ENCODE data around the gene AMD1. TPM values are rescaled to one million over a fixed set of nuclear protein-coding genes. Genes with fewer than 3 reads are reported as not detected.

AMD1 gene
- total RNA-seq, 2 donors from 2014 or later = 55.5 to 61.4 TPM

GRCh38 chr6:110930781-110931180 is 56.2 kb downstream of the AMD1 start:
- Mint-ChIP-seq H3K4me1 (ENCODE audit: low read depth) (peaks cover 7% of the 10 kb centered on the region), H3K27me3 (ENCODE audit: low read depth) (no peaks in the 10 kb centered on the region), H3K4me3 (no peak overlapping the region), H3K36me3 (ENCODE audit: insufficient read depth in 2 of 2) (no peaks in the 10 kb centered on the region), H3K27ac (no peak overlapping the region), H3K9me3 (no peaks in the 10 kb centered on the region)
- DNase-seq (no peak), ATAC-seq (replicated peaks in 1 of 2) (no peak)

GRCh38 chr6:110933912-110934311 is 59.3 kb downstream of the AMD1 start:
- no peak for ATAC-seq (replicated peaks in 1 of 2)

DNA sequence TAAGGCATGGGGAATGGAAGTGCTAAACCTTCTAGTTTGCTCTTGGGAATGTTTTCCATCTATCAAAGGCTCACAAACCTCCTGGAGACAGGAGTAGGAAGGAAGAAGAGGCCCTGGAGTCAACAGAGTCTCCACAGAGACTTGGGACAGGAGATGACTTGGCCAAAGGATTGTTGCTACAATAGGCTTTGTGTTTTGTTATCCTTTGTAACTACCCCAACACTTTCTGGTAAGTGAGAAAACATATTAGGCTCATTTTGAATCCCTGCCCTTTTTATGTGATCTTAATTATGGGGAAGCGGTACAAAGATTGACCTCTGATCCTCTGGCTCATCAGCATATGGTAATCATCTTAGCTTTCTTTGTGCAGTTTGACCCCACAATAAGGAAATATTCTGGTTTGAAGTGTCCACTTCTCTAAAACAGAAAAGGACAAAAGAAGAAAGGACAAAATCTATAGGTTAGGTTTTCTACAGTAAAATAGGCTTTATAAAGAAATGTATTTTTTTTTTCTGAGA is 59.9 kb downstream of the AMD1 start:
- Mint-ChIP-seq H3K27ac (no peak overlapping the region), H3K9me3 (no peaks in the 10 kb centered on the region), H3K27me3 (ENCODE audit: low read depth) (no peaks in the 10 kb centered on the region), H3K4me1 (ENCODE audit: low read depth) (peaks cover 12% of the 10 kb centered on the region), H3K36me3 (ENCODE audit: insufficient read depth in 2 of 2) (no peaks in the 10 kb centered on the region), H3K4me3 (no peak overlapping the region)
- ATAC-seq (replicated peaks in 1 of 2) (no peak), DNase-seq (no peak)

More at GRCh38 chr6:110933912-110934311, 59.3 kb downstream of the AMD1 start:
- peaks cover 7% of the 10 kb centered on the region for H3K4me1 Mint-ChIP-seq (ENCODE audit: low read depth)
- no peak overlapping the region for H3K4me3 Mint-ChIP-seq
- no peaks in the 10 kb centered on the region for H3K36me3 Mint-ChIP-seq (ENCODE audit: insufficient read depth in 2 of 2)
- no peaks in the 10 kb centered on the region for H3K27me3 Mint-ChIP-seq (ENCODE audit: low read depth)
- H3K9me3 Mint-ChIP-seq = no peaks in the 10 kb centered on the region
- DNase-seq = no peak
- no peak overlapping the region for H3K27ac Mint-ChIP-seq

DNA sequence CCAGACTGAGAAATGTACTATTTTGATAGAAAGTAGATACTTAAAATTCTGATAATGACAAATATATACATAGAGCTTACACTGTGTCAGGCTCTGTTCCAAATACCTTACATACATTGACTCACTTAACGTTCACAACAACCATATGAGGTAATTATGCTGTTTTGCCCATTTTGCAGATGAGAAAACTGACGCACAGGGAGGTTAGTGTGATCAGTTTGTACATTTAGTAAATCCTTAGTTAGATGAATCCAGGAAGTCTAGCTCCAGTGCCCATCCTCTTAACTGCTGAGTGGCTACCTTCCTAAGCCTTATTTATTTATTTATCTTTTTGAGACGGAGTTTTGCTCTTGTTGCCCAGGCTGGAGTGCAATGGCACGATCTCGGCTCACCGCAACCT is 60.6 kb downstream of the AMD1 start:
- Mint-ChIP-seq H3K27ac (no peak overlapping the region), H3K27me3 (ENCODE audit: low read depth) (no peaks in the 10 kb centered on the region), H3K4me1 (ENCODE audit: low read depth) (peaks cover 9% of the 10 kb centered on the region), H3K9me3 (no peaks in the 10 kb centered on the region), H3K36me3 (ENCODE audit: insufficient read depth in 2 of 2) (no peaks in the 10 kb centered on the region), H3K4me3 (no peak overlapping the region)
- DNase-seq (no peak), ATAC-seq (replicated peaks in 1 of 2) (no peak)

DNA sequence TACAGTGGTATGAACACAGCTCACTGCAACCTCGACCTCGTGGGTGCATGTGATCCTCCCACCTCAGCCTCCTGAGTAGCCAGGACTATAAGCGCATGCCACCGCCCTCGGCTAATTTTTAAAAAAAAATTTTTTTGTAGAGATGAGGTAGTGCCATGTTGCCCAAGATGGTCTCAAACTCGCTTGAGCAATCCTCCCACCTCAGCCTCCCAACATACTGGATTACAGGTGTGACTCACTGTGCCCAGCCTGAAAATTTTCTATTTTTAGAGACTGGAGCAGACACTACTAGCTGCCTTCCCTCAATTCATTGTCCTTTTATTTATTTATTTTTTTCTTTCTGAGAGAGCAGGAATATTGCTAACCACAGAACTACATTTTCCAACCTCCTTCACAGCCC is 63.6 kb downstream of the AMD1 start:
- DNase-seq (no peak), ATAC-seq (replicated peaks in 1 of 2) (no peak)
- Mint-ChIP-seq H3K4me3 (no peak overlapping the region), H3K9me3 (no peaks in the 10 kb centered on the region), H3K27me3 (ENCODE audit: low read depth) (no peaks in the 10 kb centered on the region), H3K27ac (no peak overlapping the region), H3K4me1 (ENCODE audit: low read depth) (peaks cover 6% of the 10 kb centered on the region), H3K36me3 (ENCODE audit: insufficient read depth in 2 of 2) (no peaks in the 10 kb centered on the region)

DNA sequence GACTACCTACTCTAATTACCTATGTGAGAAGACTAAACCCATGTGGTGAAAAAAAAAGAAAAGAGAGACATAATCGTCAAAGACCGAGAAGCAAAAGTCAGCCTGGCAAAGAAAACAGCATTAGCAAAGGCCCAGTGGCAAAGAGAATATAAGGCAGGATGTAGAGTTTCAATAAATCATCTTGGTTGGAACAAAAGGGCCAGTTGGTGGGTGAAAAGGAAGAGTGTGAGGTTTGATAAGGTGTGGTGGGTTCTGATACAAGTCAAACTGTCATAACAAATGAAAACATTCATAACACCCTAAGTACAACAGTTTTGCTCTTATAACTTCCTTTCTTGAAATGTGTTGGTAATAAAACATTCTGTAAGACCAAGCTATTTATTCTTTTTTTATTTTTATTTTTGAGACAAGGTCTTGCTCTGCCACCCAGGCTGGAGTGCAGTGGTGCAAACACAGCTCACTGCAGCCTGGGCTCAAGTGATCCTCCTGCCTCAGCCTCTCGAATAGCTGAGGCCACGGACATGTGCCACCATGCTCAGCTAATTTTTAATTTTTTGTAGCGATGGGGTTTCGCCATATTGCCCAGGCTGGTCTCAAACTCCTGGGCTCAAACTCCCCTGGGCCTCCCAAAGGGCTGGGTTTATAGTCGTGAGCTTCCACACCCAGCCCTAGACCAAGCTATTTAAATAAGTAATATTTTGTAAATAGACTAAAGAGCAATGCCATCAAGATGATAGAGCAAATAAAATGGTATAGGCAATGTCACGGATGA is 65.0 kb downstream of the AMD1 start:
- Mint-ChIP-seq H3K4me3 (no peak overlapping the region), H3K36me3 (ENCODE audit: insufficient read depth in 2 of 2) (no peaks in the 10 kb centered on the region), H3K9me3 (no peaks in the 10 kb centered on the region), H3K4me1 (ENCODE audit: low read depth) (peaks cover 14% of the 10 kb centered on the region), H3K27me3 (ENCODE audit: low read depth) (no peaks in the 10 kb centered on the region), H3K27ac (no peak overlapping the region)
- DNase-seq (no peak), ATAC-seq (replicated peaks in 1 of 2) (peak; percentile 44 to 60)

- H3K4me3 Mint-ChIP-seq = peak overlapping the region; percentile 4 to 52
- no peaks in the 10 kb centered on the region for H3K36me3 Mint-ChIP-seq (ENCODE audit: insufficient read depth in 2 of 2)
- DNase-seq (peak; percentile 55 to 65), ATAC-seq (replicated peaks in 1 of 2) (peak; percentile 99)
- H3K9me3 Mint-ChIP-seq = no peaks in the 10 kb centered on the region
- H3K4me1 Mint-ChIP-seq (ENCODE audit: low read depth) = peaks cover 13% of the 10 kb centered on the region
- H3K27me3 Mint-ChIP-seq (ENCODE audit: low read depth) = no peaks in the 10 kb centered on the region
- peak overlapping the region; percentile 18 for H3K27ac Mint-ChIP-seq
Measured at GRCh38 chr6:110944681-110945151, 70.1 kb downstream of the AMD1 start.

Other genes with a start within 250 kb of the AMD1 start
- gene CDK19, start 59.3 kb upstream of the AMD1 start, total RNA-seq = 10 to 100 TPM; 31.9 to 34.0 TPM
- gene GTF3C6, start 83.9 kb downstream of the AMD1 start, total RNA-seq = 10 to 100 TPM; 62.3 to 67.6 TPM
- gene RPF2, start 107.3 kb downstream of the AMD1 start, total RNA-seq = 10 to 100 TPM; 34.8 to 41.4 TPM
- gene SLC16A10, start 212.7 kb downstream of the AMD1 start, total RNA-seq = 1 to 10 TPM; 4.9 to 6.5 TPM

All from activated T-cell treated with anti-CD3 and anti-CD28 coated beads, Interleukin-2, amount 50 U/mL, for 72 hours (primary cell).